K562 (cell line): ENCODE data around the gene FMN2. TPM values are rescaled to one million over a fixed set of nuclear protein-coding genes. Genes with fewer than 3 reads are reported as not detected.

Source experiments
- ATAC-seq: fragments of 200-7000 bp; cut with Tn5 transposase; 3 replicates; pipeline ENCODE4 v1.9.1; 2020; ENCODE audit warnings: moderate library complexity
- BruUV-seq: library from RNA; stranded (reverse); fragments of 400-500 nt; replicated peaks from 2 replicates; lab custom pipeline; 2021; lab: Mats Ljungman, UMichigan
- CTCF ChIA-PET: fragments of 300-600 bp; formaldehyde crosslinking; extraction: SDS; loops from one replicate; lab custom pipeline; 2021; ENCODE audit warnings: low intra/inter-chr PET ratio; lab: Yijun Ruan, JAX
- POLR2A ChIA-PET: fragments of 300-600, 350-650 bp; sonication (Branson Sonifier 250); formaldehyde crosslinking; extraction: SDS; loops from one replicate; lab custom pipeline; 2021; ENCODE audit warnings: antibody characterized with exemption, inconsistent platforms; lab: Yijun Ruan, JAX
- DNase-seq, 4 experiments: peaks; one replicate each; pipeline versions ENCODE4 v3.0.0 to v3.0.0-alpha.2; 2011 to 2018; ENCODE audit warnings: low spot score in 3 of 4, mixed read lengths in 3 of 4; ENCODE audit errors: extremely low read depth in 1 of 4
- FAIRE-seq: peaks from 2 replicates; lab custom pipeline; 2011; peaks lifted over from hg19 to GRCh38; lab: Jason Lieb, UNC
- H2AFZ ChIP-seq: 2 replicates; pipeline ENCODE4 v1.6.0; 2011; ENCODE audit warnings: low read depth, low read length, control low read depth, inconsistent platforms
- H3K27ac ChIP-seq: fragments of 200-600 bp; 3 replicates; pipeline ENCODE4 v1.8.0; 2011; ENCODE audit warnings: low read depth, mild to moderate bottlenecking, control low read depth, inconsistent platforms, low read length, moderate library complexity, mixed read lengths; ENCODE audit errors: extremely low read depth
- H3K27me3 ChIP-seq, 2 experiments: fragments of 300-600 bp in 1 of 2; 2 replicates in 1 of 2; 3 replicates in 1 of 2; pipeline versions ENCODE4 v1.6.0 to v1.8.0; 2011; ENCODE audit warnings: inconsistent platforms in 2 of 2, low read length in 2 of 2, mild to moderate bottlenecking in 1 of 2, mixed read lengths in 1 of 2, moderate library complexity in 1 of 2; ENCODE audit not compliant: control insufficient read depth in 2 of 2, insufficient read depth in 2 of 2
- H3K36me3 ChIP-seq: fragments of 300-600 bp; 3 replicates; pipeline ENCODE4 v1.8.0; 2011; ENCODE audit warnings: mild to moderate bottlenecking, low read length, inconsistent platforms; ENCODE audit not compliant: control insufficient read depth, insufficient read depth
- H3K4me1 ChIP-seq, 2 experiments: fragments of 200-600 bp in 1 of 2; replicated peaks in 1 of 2; 2 replicates in 1 of 2; 3 replicates in 1 of 2; pipeline versions ENCODE4 v1.5.1 to v1.8.0; 2011; ENCODE audit warnings: inconsistent platforms in 2 of 2, low read length in 2 of 2, mild to moderate bottlenecking in 1 of 2, mixed read lengths in 1 of 2, moderate library complexity in 1 of 2; ENCODE audit not compliant: control insufficient read depth in 2 of 2, insufficient read depth in 2 of 2
- H3K4me2 ChIP-seq: 2 replicates; pipeline ENCODE4 v1.6.1; 2011; ENCODE audit warnings: low read length, control low read depth, inconsistent platforms, mixed read lengths; ENCODE audit not compliant: insufficient read depth
- H3K4me3 ChIP-seq: fragments of 200-600 bp; sonication (generic), shearing (Covaris generic); 2 replicates; pipeline ENCODE4 v1.5.1; 2016; ENCODE audit warnings: control low read depth, inconsistent platforms
- H3K79me2 ChIP-seq: fragments of 200-600 bp; 3 replicates; pipeline ENCODE4 v1.8.0; 2011; ENCODE audit warnings: low read length, inconsistent platforms; ENCODE audit not compliant: control insufficient read depth, insufficient read depth
- H3K9ac ChIP-seq, 2 experiments: 2 replicates each; pipeline versions ENCODE4 v1.6.0 to v1.6.1; 2011; ENCODE audit warnings: low read depth in 2 of 2, low read length in 2 of 2, control low read depth in 1 of 2, inconsistent platforms in 1 of 2, mild to moderate bottlenecking in 1 of 2, mixed read lengths in 1 of 2; ENCODE audit not compliant: insufficient read depth in 1 of 2
- H3K9me1 ChIP-seq: one replicate; pipeline ENCODE4 v1.6.0; 2011; ENCODE audit warnings: inconsistent platforms, mild to moderate bottlenecking, low read length, moderate library complexity; ENCODE audit not compliant: control insufficient read depth, insufficient read depth
- H3K9me3 ChIP-seq: replicated peaks from 2 replicates; pipeline ENCODE4 v1.5.1; 2011; ENCODE audit warnings: low read depth, low read length, inconsistent platforms; ENCODE audit not compliant: control insufficient read depth, insufficient read depth
- H4K20me1 ChIP-seq: replicated peaks from 2 replicates; pipeline ENCODE4 v1.6.1; 2011; ENCODE audit warnings: low read length, inconsistent platforms, mixed read lengths; ENCODE audit not compliant: control insufficient read depth, insufficient read depth
- BCL6 ChIP-seq: fragments of 250-450 bp; sonication (Bioruptor Pico); IDR thresholded peaks from 2 replicates; pipeline ENCODE4 v1.4.0; 2020
- C11orf30 ChIP-seq: fragments of 450-650 bp; IDR thresholded peaks from 2 replicates; pipeline ENCODE4 v1.6.1; 2016; ENCODE audit warnings: low read depth, mild to moderate bottlenecking
- CBX2 ChIP-seq: fragments of 200-600 bp; sonication (generic); IDR thresholded peaks from one replicate; pipeline ENCODE4 v1.6.1; 2012; ENCODE audit warnings: mild to moderate bottlenecking, low read length, inconsistent platforms; ENCODE audit not compliant: insufficient read depth, poor library complexity, severe bottlenecking
- EHMT2 ChIP-seq: fragments of 450-650 bp; IDR thresholded peaks from 2 replicates; pipeline ENCODE4 v1.6.1; 2018; ENCODE audit warnings: antibody characterized with exemption
- ELF4 ChIP-seq: fragments of 450-650 bp; formaldehyde crosslinking; IDR thresholded peaks from 2 replicates; pipeline ENCODE4 v1.4.0; 2022; ENCODE audit warnings: missing genetic modification characterization
- FOXK2 ChIP-seq, 2 experiments: fragments of 450-650 bp; IDR thresholded peaks in 1 of 2; conservative IDR thresholded peaks in 1 of 2; 2 replicates each; pipeline ENCODE4 v1.6.1; 2016; ENCODE audit warnings: low read depth in 2 of 2, mild to moderate bottlenecking in 1 of 2
- ID3 ChIP-seq, 2 experiments: fragments of 250-450 bp in 1 of 2; fragments of 450-650 bp in 1 of 2; sonication (Bioruptor Pico) in 1 of 2; IDR thresholded peaks; 2 replicates each; pipeline versions ENCODE4 v1.6.1 to v1.8.0; 2016 to 2021; ENCODE audit warnings: mild to moderate bottlenecking in 2 of 2, moderate library complexity in 2 of 2, missing compliant biosample characterization in 1 of 2, missing genetic modification characterization in 1 of 2
- JUND ChIP-seq, 2 experiments: IDR thresholded peaks; 2 replicates in 1 of 2; 3 replicates in 1 of 2; pipeline ENCODE4 v1.6.1; 2011; ENCODE audit warnings: borderline replicate concordance in 2 of 2, low read depth in 2 of 2, low read length in 2 of 2, improper control_type of control experiment in 1 of 2, missing biosample characterization in 1 of 2, missing genetic modification characterization in 1 of 2, missing genetic modification reagents in 1 of 2
- KDM2B ChIP-seq: fragments of 250-450 bp; sonication (Bioruptor Pico); IDR thresholded peaks from 2 replicates; pipeline ENCODE4 v1.8.0; 2021; ENCODE audit warnings: mild to moderate bottlenecking, moderate library complexity
- MAFF ChIP-seq: IDR thresholded peaks from 2 replicates; pipeline ENCODE4 v1.6.1; 2012; ENCODE audit warnings: low read length, improper control_type of control experiment
- POLR2G ChIP-seq: fragments of 200-400 bp; formaldehyde crosslinking; IDR thresholded peaks from 2 replicates; pipeline ENCODE4 v1.6.1; 2017; ENCODE audit warnings: low read depth, mild to moderate bottlenecking, antibody characterized with exemption, low read length, moderate library complexity
- RBM22 ChIP-seq: fragments of 200-400 bp; formaldehyde crosslinking; IDR thresholded peaks from 2 replicates; pipeline ENCODE4 v1.6.1; 2018; ENCODE audit warnings: low read length, low read depth; ENCODE audit not compliant: poor library complexity, severe bottlenecking
- SAFB2 ChIP-seq: fragments of 200-400 bp; formaldehyde crosslinking; IDR thresholded peaks from 2 replicates; pipeline ENCODE4 v1.6.1; 2018; ENCODE audit warnings: borderline replicate concordance, low read length, low read depth, moderate library complexity; ENCODE audit not compliant: severe bottlenecking
- SMARCB1 ChIP-seq: IDR thresholded peaks from 2 replicates; pipeline ENCODE4 v1.6.1; 2011; ENCODE audit warnings: improper control_type of control experiment, low read depth; ENCODE audit not compliant: insufficient read length
- ZBTB11 ChIP-seq, 3 experiments: fragments of 200-800 bp in 1 of 3; fragments of 250-450 bp in 1 of 3; fragments of 450-650 bp in 1 of 3; sonication (Bioruptor Pico) in 1 of 3; sonication (Bioruptor generic) in 1 of 3; formaldehyde crosslinking in 1 of 3; IDR thresholded peaks; 2 replicates each; pipeline versions ENCODE4 v1.6.1 to v1.8.0; 2016 to 2022; ENCODE audit warnings: mild to moderate bottlenecking in 2 of 3, missing genetic modification characterization in 2 of 3, missing compliant biosample characterization in 1 of 3, moderate library complexity in 1 of 3
- ZNF133 ChIP-seq: fragments of 250-450 bp; sonication (Bioruptor Pico); IDR thresholded peaks from 2 replicates; pipeline ENCODE4 v1.4.0; 2020; ENCODE audit warnings: mild to moderate bottlenecking
- ZNF239 ChIP-seq: fragments of 250-450 bp; sonication (Bioruptor Pico); IDR thresholded peaks from 2 replicates; pipeline ENCODE4 v1.4.0; 2020; ENCODE audit warnings: mild to moderate bottlenecking
- ZNF316 ChIP-seq: fragments of 450-650 bp; IDR thresholded peaks from 2 replicates; pipeline ENCODE4 v1.6.1; 2016
- ZSCAN29 ChIP-seq: fragments of 450-650 bp; IDR thresholded peaks from 2 replicates; pipeline ENCODE4 v1.6.1; 2017
- WGBS: fragments of 100-300 bp; shearing (Covaris generic); methylation state at CpG from one replicate; pipeline ENCODE4 v1.1.6; 2016; ENCODE audit warnings: low coverage, mixed read lengths; ENCODE audit not compliant: insufficient coverage; ENCODE audit errors: missing lambda C conversion rate; 5-methylcytosine and 5-hydroxymethylcytosine counted together
- in situ Hi-C: fragments of 300-500 bp; cut with MboI; formaldehyde crosslinking; loops from 4 replicates; pipeline ENCODE4 v1.15.0; 2018; ENCODE audit warnings: inconsistent platforms, mixed read lengths
- intact Hi-C: fragments of 100-400 bp; cut with micrococcal nuclease; formaldehyde crosslinking; loops from 2 replicates; pipeline ENCODE4 v1.14.2; 2022
- polyA plus RNA-seq, 8 experiments: library from polyadenylated mRNA; depleted of rRNA in 4 of 8; stranded (reverse) in 5 of 8; unstranded in 3 of 8; fragments of >200 nt; fragmentation: Nextera tagmentation in 2 of 8; fragmentation: Illumina TruSeq in 1 of 8; extraction: Ambion mirVana in 2 of 8; extraction: Trizol in 1 of 8; gene quantifications; 2 replicates each; pipeline versions ENCODE4 v1.2.1 to v1.2.3, GENCODE V29; 2011 to 2014; ENCODE audit warnings: inconsistent platforms in 1 of 8, missing spikeins in 1 of 8
- total RNA-seq, 7 experiments: library from RNA; depleted of rRNA in 6 of 7; stranded (reverse); fragments of >200 nt in 6 of 7; fragmentation: Illumina TruSeq in 2 of 7; extraction: Trizol in 2 of 7; gene quantifications; 2 replicates each; pipeline versions ENCODE4 v1.2.1 to v1.2.3, GENCODE V29; 2011 to 2021; ENCODE audit warnings: low replicate concordance in 1 of 7

The FMN2 gene
- total and polyA plus RNA-seq, 9 of the 15 experiments (the other 6 are each of a cell fraction or from before 2014, with no cell fraction given): 0.15 to 0.45 (median 0.16) TPM; not detected in 3

GRCh38 chr1:240499012-240499411 lies 407.3 kb downstream of the FMN2 start:
- Histone ChIP-seq H2AFZ (no peak overlapping the region), H3K4me2 (no peak overlapping the region), H3K4me3 (no peak overlapping the region), H3K27ac (peak overlapping the region; percentile 30; the same call in 1 of the 3 replicates), H3K36me3 (no peaks in the 10 kb centered on the region), H3K27me3 (no peaks in the 10 kb centered on the region), H3K79me2 (no peaks in the 10 kb centered on the region), H3K9me1 (no peaks in the 10 kb centered on the region), H3K9me3 (no peaks in the 10 kb centered on the region; the same call in 1 of the 2 replicates), H3K4me1 (no peaks in the 10 kb centered on the region), H3K9ac (no peak overlapping the region), H4K20me1 (no peaks in the 10 kb centered on the region)
- in situ Hi-C loops (no loop called here), intact Hi-C loops (no loop called here)
- DNase-seq (peak in 2 of 4 experiments; percentile 35 to 41), ATAC-seq (peak; percentile 67), FAIRE-seq (no peak)
- BruUV-seq: no TSS peak
- CTCF ChIA-PET: no interaction called here
- POLR2A ChIA-PET: no interaction called here
- 6% methylated on average over 2 of the region's 2 CpGs for WGBS
- TF ChIP-seq ZNF133 (CRISPR knock-in tag): no peak
- TF ChIP-seq C11orf30: peak; percentile 81
- TF ChIP-seq BCL6 (CRISPR knock-in tag): no peak; the same call in 1 of the 2 replicates
- TF ChIP-seq CBX2: no peak
- TF ChIP-seq ELF4: no peak
- TF ChIP-seq POLR2G: no peak
- no peak for TF ChIP-seq ID3 (CRISPR knock-in tag; IDR thresholded peaks at IDR 0.05)
- TF ChIP-seq ID3 (tag; IDR thresholded peaks at IDR 0.05): no peak
- TF ChIP-seq RBM22: no peak
- TF ChIP-seq FOXK2 (conservative IDR thresholded peaks at IDR 0.05 in 1 of 2, IDR thresholded peaks at IDR 0.05 in 1 of 2; ENCODE audit: low read depth in 2 of 2): no peak
- TF ChIP-seq EHMT2: 0 out of 2 replicates have a peak, but pooled peaks have one; percentile 23
- no peak for TF ChIP-seq SMARCB1
- no peak for TF ChIP-seq ZSCAN29
- TF ChIP-seq KDM2B (CRISPR knock-in tag): no peak
- TF ChIP-seq SAFB2: no peak
- TF ChIP-seq JUND (IDR thresholded peaks at IDR 0.05; ENCODE audit: borderline replicate concordance, low read depth, low read length): peak; percentile 31; the same call in 1 of the 2 replicates
- no peak for TF ChIP-seq JUND (tag; IDR thresholded peaks at IDR 0.05; ENCODE audit: borderline replicate concordance, low read depth, low read length)
- TF ChIP-seq ZBTB11 (CRISPR knock-in tag; IDR thresholded peaks at IDR 0.05): no peak
- peak; percentile 90 for TF ChIP-seq MAFF
- TF ChIP-seq ZNF316: peak; percentile 89
- TF ChIP-seq ZNF239 (CRISPR knock-in tag): peak; percentile 39; the same call in 1 of the 2 replicates
